Gastroesophageal sphincter (tissue), 3 donors: Measurements from ENCODE around the gene GSTM4.

Experiments
- POLR2A ChIP-seq, 2 donors: fragments of 450-650 bp; IDR thresholded peaks; one replicate each; pipeline ENCODE4 v1.6.1; 2017; ENCODE audit warnings: antibody characterized with exemption in 2 of 2, mild to moderate bottlenecking in 2 of 2, moderate library complexity in 1 of 2
- TF ChIP-seq, protein P1 (sequence below), 4 experiments: fragments of 200-600 bp in 2 of 4; fragments of 450-650 bp in 2 of 4; sonication (generic) in 1 of 4; IDR thresholded peaks; one replicate each; pipeline ENCODE4 v1.5.1; 2017 to 2019; ENCODE audit warnings: antibody characterized with exemption in 4 of 4, mild to moderate bottlenecking in 2 of 4, moderate library complexity in 2 of 4

DNA sequence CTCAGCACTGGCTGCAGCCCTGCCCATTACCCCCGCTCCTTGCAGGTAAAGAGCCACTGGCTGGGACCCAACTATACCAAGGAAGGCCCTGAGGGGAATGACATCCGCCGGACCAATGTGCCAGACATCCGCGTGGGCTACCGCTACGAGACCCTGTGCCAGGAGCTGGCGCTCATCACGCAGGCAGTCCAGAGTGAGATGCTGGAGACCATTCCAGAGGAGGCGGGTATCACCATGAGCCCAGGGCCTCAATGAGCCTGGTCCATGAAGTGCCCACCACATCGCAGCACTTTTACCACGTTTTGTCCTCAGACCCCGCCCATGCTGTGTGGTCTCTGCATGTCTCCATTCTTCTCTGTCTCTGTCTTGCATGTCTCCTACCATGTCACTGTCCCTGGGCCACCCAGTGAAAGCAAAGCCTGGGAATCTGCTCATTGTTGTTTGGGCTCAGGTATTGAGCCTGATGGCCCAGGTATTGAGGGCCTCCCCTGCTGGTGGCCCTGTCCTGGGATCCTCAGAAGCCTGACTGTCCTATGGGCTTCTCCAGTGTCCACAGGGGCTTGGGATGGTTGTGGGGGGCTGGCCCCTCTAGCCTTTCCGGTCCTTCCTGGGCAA is 24.9 kb upstream of the GSTM4 start:
- TF ChIP-seq, protein P1, sequence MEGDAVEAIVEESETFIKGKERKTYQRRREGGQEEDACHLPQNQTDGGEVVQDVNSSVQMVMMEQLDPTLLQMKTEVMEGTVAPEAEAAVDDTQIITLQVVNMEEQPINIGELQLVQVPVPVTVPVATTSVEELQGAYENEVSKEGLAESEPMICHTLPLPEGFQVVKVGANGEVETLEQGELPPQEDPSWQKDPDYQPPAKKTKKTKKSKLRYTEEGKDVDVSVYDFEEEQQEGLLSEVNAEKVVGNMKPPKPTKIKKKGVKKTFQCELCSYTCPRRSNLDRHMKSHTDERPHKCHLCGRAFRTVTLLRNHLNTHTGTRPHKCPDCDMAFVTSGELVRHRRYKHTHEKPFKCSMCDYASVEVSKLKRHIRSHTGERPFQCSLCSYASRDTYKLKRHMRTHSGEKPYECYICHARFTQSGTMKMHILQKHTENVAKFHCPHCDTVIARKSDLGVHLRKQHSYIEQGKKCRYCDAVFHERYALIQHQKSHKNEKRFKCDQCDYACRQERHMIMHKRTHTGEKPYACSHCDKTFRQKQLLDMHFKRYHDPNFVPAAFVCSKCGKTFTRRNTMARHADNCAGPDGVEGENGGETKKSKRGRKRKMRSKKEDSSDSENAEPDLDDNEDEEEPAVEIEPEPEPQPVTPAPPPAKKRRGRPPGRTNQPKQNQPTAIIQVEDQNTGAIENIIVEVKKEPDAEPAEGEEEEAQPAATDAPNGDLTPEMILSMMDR (IDR thresholded peaks at IDR 0.05) = no peak
- TF ChIP-seq POLR2A (IDR thresholded peaks at IDR 0.05) = no peak
